Activated CD4-positive, alpha-beta T cell treated with anti-CD3 and anti-CD28 coated beads for 36 hours (primary cell): Measurements from ENCODE around the gene SYMPK. TPM values are rescaled to one million over a fixed set of nuclear protein-coding genes. Genes with fewer than 3 reads are reported as not detected.

ENCODE experiments used
- ATAC-seq: fragments of 200-7000 bp; cut with Tn5 transposase; one replicate; pipeline ENCODE4 v1.10.0; 2021; ENCODE audit warnings: mild to moderate bottlenecking, moderate library complexity
- CTCF ChIA-PET: fragments of 350-600 bp; sonication (Branson Sonifier 250); formaldehyde crosslinking; loops from one replicate; lab custom pipeline; 2021; ENCODE audit warnings: antibody characterized with exemption; lab: Charles Lee
- POLR2A ChIA-PET: fragments of 350-600 bp; sonication (Branson Sonifier 250); formaldehyde crosslinking; loops from one replicate; lab custom pipeline; 2021; ENCODE audit warnings: antibody characterized with exemption, inconsistent platforms; lab: Charles Lee
- DNase-seq: peaks from one replicate; pipeline ENCODE4 v3.0.0-alpha.2; 2020
- H3K27ac Mint-ChIP-seq: one replicate; pipeline ENCODE4 v1.8.0; 2021; ENCODE audit warnings: mixed read lengths
- H3K27me3 Mint-ChIP-seq: one replicate; pipeline ENCODE4 v1.8.0; 2021; ENCODE audit warnings: mixed read lengths
- H3K36me3 Mint-ChIP-seq: one replicate; pipeline ENCODE4 v1.8.0; 2021; ENCODE audit warnings: low read depth, mixed read lengths
- H3K4me1 Mint-ChIP-seq: one replicate; pipeline ENCODE4 v1.8.0; 2021; ENCODE audit warnings: mixed read lengths
- H3K4me3 Mint-ChIP-seq: one replicate; pipeline ENCODE4 v1.8.0; 2021; ENCODE audit warnings: mild to moderate bottlenecking, moderate library complexity, mixed read lengths
- H3K9me3 Mint-ChIP-seq: one replicate; pipeline ENCODE4 v1.8.0; 2021; ENCODE audit warnings: low read depth, mixed read lengths
- intact Hi-C, 2 experiments: fragments of 100-400 bp; cut with DNase I in 1 of 2; cut with micrococcal nuclease in 1 of 2; formaldehyde crosslinking; loops; one replicate each; pipeline versions ENCODE4 v1.14.2 to v1.15.1; 2022 to 2024; cut with DNase I, micrococcal nuclease
- total RNA-seq, 2 experiments: library from RNA; stranded (reverse); gene quantifications; one replicate each; pipeline ENCODE4 v1.2.3, GENCODE V29; 2021

Gene SYMPK
- total RNA-seq, 2 experiments from 2014 or later, result 108 to 128 TPM

DNA sequence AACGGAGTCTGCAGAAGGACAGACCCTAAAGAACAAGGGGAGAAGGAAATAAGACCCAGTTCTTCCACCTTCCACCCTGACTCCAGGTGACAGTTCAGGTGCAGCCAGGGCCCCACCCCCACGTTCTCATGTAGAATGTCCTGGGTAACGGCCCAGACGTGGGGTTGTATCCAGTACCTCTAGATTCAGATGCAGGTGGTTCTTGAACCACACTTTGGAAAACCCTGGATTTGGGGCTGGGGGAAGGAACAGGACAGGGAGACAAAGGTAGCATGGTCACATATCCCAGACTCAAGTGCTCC, 82.8 kb downstream of the SYMPK start:
- intact Hi-C loops, result no loop called here
- POLR2A ChIA-PET, result no interaction called here
- ATAC-seq, result no peak
- no peaks in the 10 kb centered on the region for H3K9me3 Mint-ChIP-seq
- H3K4me1 Mint-ChIP-seq, result peaks cover 16% of the 10 kb centered on the region
- CTCF ChIA-PET, result interaction anchor here (1.8 kb wide), 1 partner anchor 10 kb away, joined by 30 read pairs; the partner anchor contains the start of gene SIX5
- H3K27ac Mint-ChIP-seq, result no peak overlapping the region
- H3K4me3 Mint-ChIP-seq, result no peak overlapping the region
- peaks cover 19% of the 10 kb centered on the region for H3K36me3 Mint-ChIP-seq
- peaks cover 9% of the 10 kb centered on the region for H3K27me3 Mint-ChIP-seq
- DNase-seq, result no peak

DNA sequence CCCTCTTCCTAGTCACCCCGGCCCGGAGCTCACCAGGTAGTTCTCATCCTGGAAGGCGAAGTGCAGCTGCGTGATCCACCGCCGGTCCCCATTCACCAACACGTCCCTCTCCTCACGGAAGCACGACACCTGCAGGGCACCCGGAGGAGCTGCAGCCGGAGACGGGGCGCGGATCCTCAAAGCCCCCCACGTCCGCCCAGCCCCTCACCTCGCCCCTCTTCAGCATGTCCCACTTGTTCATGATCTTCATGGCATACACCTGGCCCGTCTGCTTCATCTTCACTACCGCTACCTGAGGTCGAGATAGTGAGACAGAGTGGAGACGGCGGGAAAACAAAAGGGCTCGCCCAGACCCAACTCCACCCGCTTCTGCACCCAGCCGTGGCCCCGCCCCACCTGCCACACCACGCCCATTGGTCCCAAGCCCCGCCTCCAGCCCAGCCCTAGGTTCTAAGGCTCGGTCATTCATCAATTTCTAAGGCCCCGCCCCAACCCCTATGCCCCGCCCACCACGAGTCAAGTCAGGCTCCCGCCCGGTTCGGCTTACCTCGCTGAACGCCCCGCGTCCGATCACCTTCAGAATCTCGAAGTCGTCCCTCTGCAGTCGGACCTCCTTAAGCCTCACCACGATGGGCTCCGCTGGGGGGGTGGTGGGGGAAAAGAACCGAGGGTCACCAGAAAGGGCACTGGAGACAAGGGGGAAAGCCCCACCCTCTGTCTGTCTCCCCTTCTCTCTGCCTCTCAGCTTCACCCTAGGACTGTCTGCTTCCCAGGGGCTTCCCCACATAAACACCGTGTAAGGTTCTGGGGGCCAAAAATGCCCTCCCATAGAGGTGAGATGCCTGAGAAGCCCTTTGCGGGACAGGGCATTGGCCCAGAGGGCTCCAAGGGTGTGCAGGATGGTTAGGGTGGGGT, 83.5 kb downstream of the SYMPK start:
- ATAC-seq (peak; percentile 99), DNase-seq (peak; percentile 97)
- peak overlapping the region; percentile 47 for H3K4me3 Mint-ChIP-seq
- POLR2A ChIA-PET, result interaction anchor here (0.7 to 1.1 kb wide), 2 partner anchors 10 to 12 kb away, joined by 3 to 4 read pairs; partner anchors contain the start of gene SIX5
- H3K27me3 Mint-ChIP-seq, result peaks cover 9% of the 10 kb centered on the region
- no peaks in the 10 kb centered on the region for H3K9me3 Mint-ChIP-seq
- H3K4me1 Mint-ChIP-seq, result peaks cover 16% of the 10 kb centered on the region
- peaks cover 18% of the 10 kb centered on the region for H3K36me3 Mint-ChIP-seq
- H3K27ac Mint-ChIP-seq, result no peak overlapping the region
- intact Hi-C loops, result loop anchor here (1.0 kb wide), 5 partner anchors 9 to 216 kb away; partner anchors contain the start of genes DMWD (in 2 of the 2), CCDC61 (in 1 of the 2) and OPA3 (in 1 of the 2)
- CTCF ChIA-PET, result interaction anchor here (0.6 to 1.8 kb wide), 12 partner anchors 10 to 1869 kb away, joined by 3 to 30 read pairs (median 4); partner anchors contain the start of gene SIX5

DNA sequence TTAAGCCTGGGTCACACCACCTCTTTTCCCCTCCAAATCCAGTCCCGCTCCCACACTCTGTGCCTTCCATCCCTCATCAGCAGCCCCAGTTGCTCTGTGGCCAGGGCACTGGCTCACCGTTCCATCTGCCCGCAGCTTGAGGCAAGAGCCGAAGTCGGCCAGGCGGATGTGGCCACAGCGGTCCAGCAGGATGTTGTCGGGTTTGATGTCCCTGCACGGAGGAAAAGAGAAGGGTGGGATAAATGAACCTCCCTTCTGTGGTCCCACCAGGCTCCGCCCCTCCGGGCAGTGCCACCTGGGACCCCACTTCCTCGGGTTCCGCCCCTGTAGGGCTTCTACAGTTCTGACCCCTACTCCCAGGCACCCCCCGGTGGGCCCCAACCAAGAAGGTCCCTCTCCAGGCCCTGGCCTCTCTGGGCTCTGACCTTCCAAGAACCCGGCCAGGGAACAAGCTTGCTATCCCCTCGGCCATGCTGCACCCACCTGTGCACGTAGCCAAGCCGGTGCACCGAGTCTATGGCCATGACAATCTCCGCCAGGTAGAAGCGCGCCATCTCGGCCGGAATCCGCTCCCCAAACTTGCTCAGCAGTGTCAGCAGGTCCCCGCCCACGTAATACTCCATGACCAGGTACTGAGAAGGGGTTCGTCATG, 84.8 kb downstream of the SYMPK start:
- ATAC-seq (no peak), DNase-seq (no peak)
- Mint-ChIP-seq H3K9me3 (no peaks in the 10 kb centered on the region), H3K4me1 (peaks cover 16% of the 10 kb centered on the region), H3K27me3 (peaks cover 9% of the 10 kb centered on the region), H3K4me3 (no peak overlapping the region), H3K27ac (no peak overlapping the region), H3K36me3 (peaks cover 14% of the 10 kb centered on the region)
- POLR2A ChIA-PET, result no interaction called here
- CTCF ChIA-PET, result interaction anchor here (0.7 kb wide), 1 partner anchor 21 kb away, joined by 3 read pairs; no protein-coding TSS in a partner anchor
- intact Hi-C loops, result no loop called here

DNA sequence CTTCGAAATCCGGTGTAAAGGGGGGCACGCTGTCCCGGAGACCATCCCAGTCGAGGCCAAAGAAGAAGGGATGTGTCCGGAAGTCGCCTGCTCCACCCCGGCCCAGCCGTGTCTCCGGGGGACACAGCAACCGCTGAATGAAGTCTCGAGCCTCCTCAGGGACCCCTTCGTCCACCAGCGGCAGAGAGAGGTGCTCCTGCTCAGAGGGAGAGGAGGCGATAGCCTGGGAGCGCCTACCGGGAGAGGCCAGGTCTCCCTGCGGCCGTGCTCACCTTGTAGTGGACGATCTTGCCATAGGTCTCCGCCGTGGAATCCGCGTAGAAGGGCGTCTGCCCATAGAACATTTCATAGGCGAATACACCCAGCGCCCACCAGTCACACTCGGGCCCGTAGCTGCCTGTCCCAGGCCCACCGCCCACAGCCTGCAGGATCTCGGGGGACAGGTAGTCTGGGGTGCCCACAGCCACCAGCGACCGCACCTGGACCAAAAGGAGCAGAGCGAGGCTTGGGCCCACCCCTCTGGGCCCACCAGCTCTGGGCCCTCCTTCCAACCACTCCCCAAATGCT, 85.5 kb downstream of the SYMPK start:
- no peak overlapping the region for H3K4me3 Mint-ChIP-seq
- intact Hi-C loops, result no loop called here
- POLR2A ChIA-PET, result no interaction called here
- peaks cover 16% of the 10 kb centered on the region for H3K4me1 Mint-ChIP-seq
- H3K27me3 Mint-ChIP-seq, result peaks cover 9% of the 10 kb centered on the region
- ATAC-seq (no peak), DNase-seq (no peak)
- peaks cover 14% of the 10 kb centered on the region for H3K36me3 Mint-ChIP-seq
- no peak overlapping the region for H3K27ac Mint-ChIP-seq
- H3K9me3 Mint-ChIP-seq, result no peaks in the 10 kb centered on the region
- CTCF ChIA-PET, result interaction anchor here (0.7 kb wide), 1 partner anchor 20 kb away, joined by 3 read pairs; no protein-coding TSS in a partner anchor

DNA sequence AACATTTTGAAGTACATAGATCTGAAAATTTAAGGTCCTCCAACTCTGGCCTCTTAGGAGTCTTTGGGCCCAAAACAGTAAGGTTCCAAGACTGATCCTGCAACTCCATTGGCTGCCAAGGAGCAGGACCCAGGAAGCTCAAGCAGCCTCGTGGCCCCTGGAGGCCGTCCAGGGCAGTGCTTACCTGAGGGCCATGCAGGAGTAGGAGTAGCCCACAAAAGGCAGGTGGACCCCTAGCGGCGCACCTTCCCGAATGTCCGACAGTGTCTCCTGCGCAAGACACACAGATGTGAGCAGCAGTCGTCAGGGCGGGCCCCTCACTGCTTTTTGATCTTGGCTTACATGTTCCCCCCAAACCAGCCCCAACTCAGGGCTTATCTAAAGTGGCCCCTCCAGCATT, 88.2 kb downstream of the SYMPK start:
- DNase-seq, result no peak
- Mint-ChIP-seq H3K27me3 (peaks cover 4% of the 10 kb centered on the region), H3K27ac (no peak overlapping the region), H3K36me3 (peaks cover 17% of the 10 kb centered on the region), H3K9me3 (no peaks in the 10 kb centered on the region), H3K4me1 (peaks cover 16% of the 10 kb centered on the region), H3K4me3 (no peak overlapping the region)
- POLR2A ChIA-PET, result no interaction called here
- no peak for ATAC-seq
- intact Hi-C loops, result no loop called here
- CTCF ChIA-PET, result interaction anchor here (7.5 kb wide), 1 partner anchor 22 kb away, joined by 126 read pairs; the partner anchor contains the start of gene DMWD

DNA sequence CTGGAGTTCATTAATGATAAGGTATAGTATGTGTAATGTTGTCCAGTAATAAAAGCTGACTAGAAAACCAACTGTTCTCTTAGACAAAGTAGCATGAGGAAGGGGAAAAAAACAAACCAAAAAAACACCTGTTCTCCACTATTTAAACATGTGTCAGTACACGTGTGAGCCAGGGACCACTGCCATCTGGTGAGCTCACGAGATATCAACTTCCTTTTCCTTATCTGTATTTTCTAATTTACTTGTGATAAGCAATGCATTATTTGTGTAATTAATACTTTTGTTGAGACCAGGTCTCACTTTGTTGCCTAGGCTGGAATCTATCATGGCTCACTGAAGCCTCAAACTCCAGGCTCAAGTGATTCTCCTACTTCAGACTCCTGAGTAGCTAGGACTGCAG, 89.6 kb downstream of the SYMPK start:
- no peak overlapping the region for H3K27ac Mint-ChIP-seq
- peaks cover 2% of the 10 kb centered on the region for H3K27me3 Mint-ChIP-seq
- peaks cover 15% of the 10 kb centered on the region for H3K36me3 Mint-ChIP-seq
- no peak overlapping the region for H3K4me3 Mint-ChIP-seq
- intact Hi-C loops, result no loop called here
- ChIA-PET POLR2A (interaction anchor here (0.9 to 1.5 kb wide), 2 partner anchors 56 to 82 kb away, joined by 3 to 4 read pairs; partner anchors contain the start of genes QPCTL and SNRPD2), CTCF (interaction anchor here (0.8 to 7.5 kb wide), 5 partner anchors 10 to 81 kb away, joined by 3 to 126 read pairs (median 7); partner anchors contain the start of genes DMWD and QPCTL)
- DNase-seq (no peak), ATAC-seq (no peak)
- H3K9me3 Mint-ChIP-seq, result no peaks in the 10 kb centered on the region
- peaks cover 9% of the 10 kb centered on the region for H3K4me1 Mint-ChIP-seq

DNA sequence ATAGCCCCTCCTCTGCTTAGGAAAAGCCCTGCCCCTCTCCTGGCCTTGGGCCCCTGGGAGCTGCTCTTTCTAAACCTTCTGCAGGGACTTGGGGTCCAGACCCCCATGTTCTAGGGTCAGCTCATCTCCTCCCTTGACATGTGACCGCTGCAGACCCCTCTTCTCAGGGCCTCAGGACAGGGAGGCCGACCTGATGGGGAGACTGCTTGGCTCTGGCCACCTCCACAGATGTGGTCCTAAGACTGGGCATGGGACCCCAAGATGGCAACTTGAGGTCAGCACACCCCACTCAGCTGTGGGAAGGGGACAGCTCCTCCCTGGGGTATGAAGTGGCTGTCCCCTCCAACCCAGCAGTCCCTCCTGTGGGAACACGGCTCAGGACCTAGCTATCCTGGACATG, 90.0 kb downstream of the SYMPK start:
- no peak overlapping the region for H3K27ac Mint-ChIP-seq
- H3K36me3 Mint-ChIP-seq, result peaks cover 12% of the 10 kb centered on the region
- no peak overlapping the region for H3K4me3 Mint-ChIP-seq
- H3K27me3 Mint-ChIP-seq, result peaks cover 4% of the 10 kb centered on the region
- intact Hi-C loops, result no loop called here
- ChIA-PET CTCF (interaction anchor here (0.8 to 7.5 kb wide), 5 partner anchors 10 to 80 kb away, joined by 3 to 126 read pairs (median 7); partner anchors contain the start of genes DMWD and QPCTL), POLR2A (interaction anchor here (0.9 to 1.5 kb wide), 2 partner anchors 56 to 81 kb away, joined by 3 to 4 read pairs; partner anchors contain the start of genes QPCTL and SNRPD2)
- no peaks in the 10 kb centered on the region for H3K9me3 Mint-ChIP-seq
- ATAC-seq, result no peak
- no peak for DNase-seq
- peaks cover 10% of the 10 kb centered on the region for H3K4me1 Mint-ChIP-seq

DNA sequence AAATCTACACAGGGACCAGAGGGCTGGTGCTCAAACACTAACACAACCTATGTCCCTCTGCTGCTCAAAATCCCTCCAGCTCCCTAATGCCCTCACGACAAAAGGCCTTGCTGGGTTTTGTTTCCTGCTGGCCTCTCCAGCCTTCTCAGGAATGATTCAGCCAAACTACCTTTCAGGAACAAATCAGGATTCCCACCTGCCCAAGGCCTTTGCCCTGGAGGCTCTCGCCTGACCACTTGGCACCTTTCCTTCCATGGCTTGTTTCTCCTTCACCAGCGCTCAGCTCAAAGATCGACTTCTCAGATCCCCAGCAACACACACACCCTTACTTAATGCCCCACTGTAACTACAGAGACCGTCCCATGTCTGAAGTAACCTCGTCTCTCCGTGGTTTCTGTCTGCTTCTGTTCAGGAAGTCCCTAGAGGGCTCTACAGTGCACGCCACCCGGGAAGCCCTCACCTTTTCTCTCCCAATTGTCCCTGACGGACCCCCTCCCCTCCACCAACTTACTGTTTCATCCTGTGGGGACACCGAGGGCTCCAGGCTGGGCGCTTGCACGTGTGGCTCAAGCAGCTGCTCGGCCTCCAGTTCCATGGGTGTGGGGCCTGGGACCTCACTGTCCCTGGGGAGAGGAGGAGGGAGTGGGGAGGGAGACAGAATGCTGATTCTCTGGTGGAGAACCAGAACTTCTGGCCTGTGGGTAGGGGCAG, 90.7 kb downstream of the SYMPK start:
- CTCF ChIA-PET, result interaction anchor here (0.8 to 7.5 kb wide), 4 partner anchors 11 to 45 kb away, joined by 3 to 126 read pairs (median 6); partner anchors contain the start of gene DMWD
- H3K9me3 Mint-ChIP-seq, result no peaks in the 10 kb centered on the region
- no peak overlapping the region for H3K27ac Mint-ChIP-seq
- H3K4me1 Mint-ChIP-seq, result peaks cover 10% of the 10 kb centered on the region
- intact Hi-C loops, result no loop called here
- H3K4me3 Mint-ChIP-seq, result no peak overlapping the region
- no peak for ATAC-seq
- POLR2A ChIA-PET, result interaction anchor here (0.9 to 1.5 kb wide), 2 partner anchors 55 to 80 kb away, joined by 3 to 4 read pairs; partner anchors contain the start of genes QPCTL and SNRPD2
- H3K36me3 Mint-ChIP-seq, result peaks cover 11% of the 10 kb centered on the region
- peaks cover 6% of the 10 kb centered on the region for H3K27me3 Mint-ChIP-seq
- no peak for DNase-seq

DNA sequence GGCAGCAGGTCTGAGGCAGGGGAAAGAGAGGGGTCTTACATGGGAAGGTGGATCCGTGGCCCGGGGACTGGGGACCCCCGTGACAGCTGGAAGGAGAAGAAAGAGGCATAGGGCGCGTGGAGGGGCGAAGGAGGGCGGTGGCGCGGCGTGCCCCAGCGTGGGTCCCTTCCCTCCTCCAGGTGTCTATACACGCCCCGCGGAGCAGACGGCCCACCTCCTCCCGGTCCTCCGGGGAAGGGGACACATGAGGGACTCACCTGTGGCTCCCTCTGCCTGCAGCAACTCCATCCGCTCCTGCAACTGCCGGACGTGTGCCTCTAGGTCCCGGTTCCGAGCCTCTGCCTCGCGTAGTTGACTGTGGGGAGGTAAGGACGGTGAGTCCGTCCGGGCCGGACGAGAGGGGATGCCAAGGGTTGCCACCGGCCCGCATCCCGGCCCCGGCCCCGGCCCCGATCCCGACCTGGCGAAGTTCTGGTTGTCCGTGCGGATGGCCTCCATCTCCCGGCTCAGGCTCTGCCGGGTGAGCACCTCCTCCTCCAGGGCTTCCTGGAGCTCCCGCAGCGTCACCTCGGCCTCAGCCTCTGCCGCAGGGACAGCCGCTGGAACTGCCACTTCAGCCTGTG, 91.5 kb downstream of the SYMPK start:
- Mint-ChIP-seq H3K4me1 (peaks cover 10% of the 10 kb centered on the region), H3K36me3 (peaks cover 3% of the 10 kb centered on the region), H3K4me3 (no peak overlapping the region), H3K27ac (no peak overlapping the region), H3K9me3 (no peaks in the 10 kb centered on the region), H3K27me3 (peaks cover 8% of the 10 kb centered on the region)
- POLR2A ChIA-PET, result interaction anchor here (0.5 to 2.5 kb wide), 2 partner anchors 21 to 28 kb away, joined by 4 to 6 read pairs; partner anchors contain the start of gene DMWD
- CTCF ChIA-PET, result interaction anchor here (0.7 to 7.5 kb wide), 5 partner anchors 8 to 46 kb away, joined by 3 to 126 read pairs (median 6); partner anchors contain the start of genes DMWD and FBXO46
- no peak for ATAC-seq
- intact Hi-C loops, result no loop called here
- no peak for DNase-seq
